Heart right ventricle (tissue), 16 donors: ENCODE measurements around the gene PPIC. TPM values are rescaled to one million over a fixed set of nuclear protein-coding genes. Genes with fewer than 3 reads are reported as not detected.

Source experiments
- ATAC-seq, 8 donors: fragments of 200-7000 bp; cut with Tn5 transposase; one replicate each; pipeline ENCODE4 v1.9.1; 2020; ENCODE audit warnings: mild to moderate bottlenecking in 8 of 8, moderate library complexity in 8 of 8, moderate number of reproducible peaks in 1 of 8
- DNase-seq, 2 donors: peaks; one replicate each; pipeline ENCODE4 v3.0.0-alpha.2; 2020
- H3K27ac ChIP-seq, 10 donors: fragments of 200-600 bp; sonication (generic) in 2 of 10; one replicate each; pipeline versions ENCODE4 v1.5.0 to v1.8.0; 2020 to 2022; ENCODE audit warnings: mild to moderate bottlenecking in 3 of 10
- H3K27me3 ChIP-seq, 7 donors: fragments of 200-600 bp; one replicate each; pipeline ENCODE4 v1.8.0; 2021 to 2022; ENCODE audit warnings: mild to moderate bottlenecking in 2 of 7
- H3K36me3 ChIP-seq, 9 donors: fragments of 200-600 bp; sonication (generic) in 1 of 9; one replicate each; pipeline versions ENCODE4 v1.5.0 to v1.8.0; 2020 to 2022; ENCODE audit warnings: mild to moderate bottlenecking in 2 of 9
- H3K4me1 ChIP-seq, 9 donors: fragments of 200-600 bp; sonication (generic) in 1 of 9; one replicate each; pipeline versions ENCODE4 v1.5.0 to v1.8.0; 2020 to 2022; ENCODE audit warnings: mild to moderate bottlenecking in 4 of 9
- H3K4me3 ChIP-seq, 10 donors: fragments of 200-600 bp; sonication (generic) in 2 of 10; one replicate each; pipeline versions ENCODE4 v1.5.0 to v1.8.0; 2020 to 2022; ENCODE audit warnings: mild to moderate bottlenecking in 7 of 10, moderate library complexity in 2 of 10
- H3K9me3 ChIP-seq, 11 donors: fragments of 200-600 bp in 10 of 11; sonication (generic) in 2 of 11; one replicate each; pipeline versions ENCODE4 v1.5.0 to v1.8.0; 2013 to 2022; ENCODE audit warnings: mild to moderate bottlenecking in 2 of 11, control low read depth in 1 of 11, moderate library complexity in 1 of 11
- WGBS, 2 donors: extraction: QIAGEN DNeasy Blood & Tissue Kit; methylation state at CpG; one replicate each; pipeline ENCODE4 v1.1.7; 2013; ENCODE audit warnings: inconsistent platforms in 1 of 2; 5-methylcytosine and 5-hydroxymethylcytosine counted together
- intact Hi-C, 10 donors: fragments of 100-400 bp; cut with DNase I; formaldehyde crosslinking; loops; one replicate each; pipeline versions ENCODE4 v1.11.1 to v1.14.2; 2022
- polyA plus RNA-seq, 2 donors: library from polyadenylated mRNA; stranded (reverse); fragments of 200-250 nt; gene quantifications; one replicate each; pipeline ENCODE4 v1.2.3, GENCODE V29; 2013
- total RNA-seq, 10 donors: library from RNA; stranded (reverse); fragmentation: NEBNext Ultra II Directional in 3 of 10; extraction: Animal tissue kit (Norgen Biotek cat#: 25700) in 3 of 10; gene quantifications; one replicate each; pipeline versions ENCODE4 v1.2.1 to v1.2.4, GENCODE V29; 2021 to 2023
- TF ChIP-seq, protein P1 (sequence below), 9 donors: fragments of 200-600 bp; sonication (generic) in 2 of 9; IDR thresholded peaks; one replicate each; pipeline versions ENCODE4 v1.5.0 to v1.8.0; 2021 to 2022; ENCODE audit warnings: antibody characterized with exemption in 9 of 9, mild to moderate bottlenecking in 5 of 9, moderate library complexity in 1 of 9
- donor health status: Arrhythmogenic right ventricular cardiomyopathy.
- donor health status: ischemic (EF 13 %, LVEDD 7.1; RV severe dilation, severe dysfunction).
- donor health status: healthy with polysubstance abuse.
- donor health status: DM: no; HTN: yes; CAD: no.
- donor health status: DM: no; HTN: no; CAD: no.
- donor health status: ischemic (EF 25% LVEDD 6.9; RV normal size, moderate dysfunction).
- donor health status: ischemic (EF 25% LVEDD 5.7; RV mildly dilated, moderate dysfunction).
- donor health status: healthy.
- donor health status: DM: yes; HTN: yes; CAD: no.
- donor health status: Ischemic cardiomyopathy.
- donor health status: ischemic (EF 35%, LVEDD 5.7; RV mildly dilated, moderate dysfunction).
- donor health status: nonischemic (EF 11% LVEDD 7.7; RV severe dilation, severe dysfunction).
- donor health status: DM: yes; HTN: yes; CAD: no.
- donor health status: PGD.
- donor health status: ischemic (EF 29% LVEDD 5.4; RV normal size, mild dysfunction).
- donor health status: nonischemic (EF 23%, LVEDD 6.1; RV moderate dilation, normal function).

PPIC gene
- total and polyA plus RNA-seq, 12 donors, result 22.5 to 58.9 (median 43.2) TPM

DNA sequence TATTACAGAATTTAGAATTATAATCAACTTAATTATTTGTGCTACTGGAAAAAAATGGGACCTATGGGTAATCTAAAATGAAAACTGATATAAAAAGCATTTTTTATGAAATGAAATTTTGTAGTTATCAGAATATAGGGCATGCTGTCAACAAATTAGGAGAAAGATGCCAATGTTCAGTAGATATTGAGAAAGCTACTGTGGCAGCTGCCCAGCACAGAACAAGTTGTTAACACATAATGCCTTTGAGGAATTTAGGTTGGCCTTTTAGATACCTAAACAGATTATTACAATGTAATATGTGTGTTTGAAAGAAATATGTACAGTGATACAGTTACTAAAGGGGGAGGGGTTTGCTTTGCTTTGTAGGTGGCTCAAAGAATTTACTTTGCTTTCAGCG lies 54.1 kb downstream of the PPIC start:
- Histone ChIP-seq H3K36me3 (no peaks in the 10 kb centered on the region), H3K4me3 (no peak overlapping the region), H3K27me3 (no peaks in the 10 kb centered on the region), H3K9me3 (no peaks in the 10 kb centered on the region), H3K4me1 (no peaks in the 10 kb centered on the region), H3K27ac (no peak overlapping the region)
- ATAC-seq (no peak), DNase-seq (no peak)
- TF ChIP-seq, protein P1, sequence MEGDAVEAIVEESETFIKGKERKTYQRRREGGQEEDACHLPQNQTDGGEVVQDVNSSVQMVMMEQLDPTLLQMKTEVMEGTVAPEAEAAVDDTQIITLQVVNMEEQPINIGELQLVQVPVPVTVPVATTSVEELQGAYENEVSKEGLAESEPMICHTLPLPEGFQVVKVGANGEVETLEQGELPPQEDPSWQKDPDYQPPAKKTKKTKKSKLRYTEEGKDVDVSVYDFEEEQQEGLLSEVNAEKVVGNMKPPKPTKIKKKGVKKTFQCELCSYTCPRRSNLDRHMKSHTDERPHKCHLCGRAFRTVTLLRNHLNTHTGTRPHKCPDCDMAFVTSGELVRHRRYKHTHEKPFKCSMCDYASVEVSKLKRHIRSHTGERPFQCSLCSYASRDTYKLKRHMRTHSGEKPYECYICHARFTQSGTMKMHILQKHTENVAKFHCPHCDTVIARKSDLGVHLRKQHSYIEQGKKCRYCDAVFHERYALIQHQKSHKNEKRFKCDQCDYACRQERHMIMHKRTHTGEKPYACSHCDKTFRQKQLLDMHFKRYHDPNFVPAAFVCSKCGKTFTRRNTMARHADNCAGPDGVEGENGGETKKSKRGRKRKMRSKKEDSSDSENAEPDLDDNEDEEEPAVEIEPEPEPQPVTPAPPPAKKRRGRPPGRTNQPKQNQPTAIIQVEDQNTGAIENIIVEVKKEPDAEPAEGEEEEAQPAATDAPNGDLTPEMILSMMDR (IDR thresholded peaks at IDR 0.05), result no peak
- WGBS, 2 donors, result 0 to 42% methylated on average over 1 of the region's 1 CpG
- intact Hi-C loops, result no loop called here

DNA sequence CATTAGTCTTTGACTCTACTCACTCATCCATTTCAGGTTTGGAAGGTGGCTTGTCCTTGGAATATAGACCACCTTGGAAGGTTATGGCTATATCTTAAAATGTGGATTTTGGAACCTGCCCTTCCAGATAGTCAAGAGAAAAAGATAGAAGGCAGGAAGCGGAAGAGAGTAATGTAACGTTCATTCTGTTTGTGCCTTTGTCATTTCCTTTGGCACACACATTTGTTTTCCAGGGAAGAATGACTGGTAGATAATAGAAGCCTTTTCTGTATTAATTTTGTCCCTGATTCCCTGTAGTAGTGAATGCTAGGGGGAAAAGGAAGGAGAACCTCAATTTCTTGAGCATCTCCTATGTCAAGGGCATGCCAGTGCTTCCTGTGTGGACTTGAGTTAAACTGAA lies 54.7 kb downstream of the PPIC start:
- DNase-seq (no peak), ATAC-seq (no peak)
- Histone ChIP-seq H3K27ac (no peak overlapping the region), H3K4me3 (no peak overlapping the region), H3K27me3 (no peaks in the 10 kb centered on the region), H3K4me1 (no peaks in the 10 kb centered on the region), H3K36me3 (no peaks in the 10 kb centered on the region), H3K9me3 (no peaks in the 10 kb centered on the region)
- TF ChIP-seq, protein P1 (IDR thresholded peaks at IDR 0.05), result no peak
- 60% methylated on average over 2 of the region's 2 CpGs for WGBS, 2 donors
- intact Hi-C loops, result no loop called here

DNA sequence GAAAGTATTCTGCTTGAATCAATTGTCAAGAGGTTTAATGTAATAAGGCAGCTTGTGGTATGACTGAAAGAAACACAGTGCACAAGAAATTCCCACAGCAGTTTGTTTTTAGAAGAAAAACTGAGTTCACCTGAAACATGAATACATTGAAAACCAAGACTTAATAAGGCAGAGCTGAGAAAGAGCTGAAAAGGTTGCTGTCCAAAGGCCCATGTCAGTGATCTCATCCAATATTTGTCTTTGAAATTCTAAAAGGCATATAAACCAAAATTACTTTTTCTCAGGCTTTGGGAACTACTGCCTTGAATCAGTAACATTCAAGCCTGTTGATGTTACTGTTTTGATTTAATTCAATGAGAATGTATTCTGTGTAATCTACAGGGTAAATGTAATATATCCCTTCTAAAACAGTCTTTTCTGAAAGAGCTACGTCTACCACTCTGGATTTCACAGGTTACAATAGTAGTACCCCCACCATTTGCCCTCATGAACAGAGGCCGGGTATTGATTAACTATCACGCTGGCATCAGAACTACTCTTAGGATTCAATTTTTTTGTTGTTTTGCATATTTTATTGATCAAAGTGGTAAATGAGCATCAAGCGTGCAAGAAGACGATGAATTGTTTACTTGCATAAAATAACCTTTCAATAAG lies 57.8 kb downstream of the PPIC start:
- no peak for ATAC-seq
- intact Hi-C loops, result no loop called here
- 79 to 99% methylated on average over 5 of the region's 5 CpGs for WGBS, 2 donors
- Histone ChIP-seq H3K9me3 (no peaks in the 10 kb centered on the region), H3K4me3 (no peak overlapping the region), H3K27me3 (no peaks in the 10 kb centered on the region), H3K36me3 (no peaks in the 10 kb centered on the region), H3K4me1 (no peaks in the 10 kb centered on the region), H3K27ac (no peak overlapping the region)
- DNase-seq, result no peak
- TF ChIP-seq, protein P1 (IDR thresholded peaks at IDR 0.05), result no peak

DNA sequence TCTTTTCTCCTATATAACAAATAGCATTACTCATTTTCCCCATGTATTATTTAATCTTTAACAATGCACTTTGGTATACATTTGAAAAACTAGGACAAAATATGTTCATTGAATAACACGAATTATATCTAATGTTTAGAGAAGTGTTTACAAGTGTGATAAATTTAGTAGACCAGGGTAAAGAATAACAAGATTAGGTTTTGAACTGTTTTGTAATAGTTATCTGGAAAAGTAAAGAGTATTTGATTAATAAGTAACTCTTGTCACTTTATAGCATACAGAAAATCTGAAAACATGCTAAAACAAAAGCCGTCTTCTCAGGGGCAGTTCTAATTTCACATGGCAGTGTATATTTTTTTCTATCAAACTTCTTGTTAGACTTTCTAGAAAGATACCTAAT lies 58.5 kb downstream of the PPIC start:
- ATAC-seq, result no peak
- H3K27me3 ChIP-seq, result no peaks in the 10 kb centered on the region
- H3K36me3 ChIP-seq, result no peaks in the 10 kb centered on the region
- no peak overlapping the region for H3K4me3 ChIP-seq
- TF ChIP-seq, protein P1 (IDR thresholded peaks at IDR 0.05), result no peak
- no peak overlapping the region for H3K27ac ChIP-seq
- intact Hi-C loops, result no loop called here
- no peaks in the 10 kb centered on the region for H3K4me1 ChIP-seq
- no peaks in the 10 kb centered on the region for H3K9me3 ChIP-seq
- 90 to 92% methylated on average over 2 of the region's 2 CpGs for WGBS, 2 donors
- no peak for DNase-seq
